ENCODE results near the gene MEPCE.

MEPCE gene

GRCh38 chr7:100469227-100470044, 39.8 kb downstream of the MEPCE start:
- peak; percentile 91 for TF ChIP-seq CTCF (IDR thresholded peaks at IDR 0.05; ENCODE audit: low read depth, low read length, missing control alignments)

GRCh38 chr7:100471021-100471420, 41.4 kb downstream of the MEPCE start:
- DNase-seq (ENCODE audit: low read depth) = no peak
- no peak overlapping the region for H3K4me3 ChIP-seq (ENCODE audit: low read depth, low read length)
- in situ Hi-C loops (cut with HindIII; ENCODE audit: low sequenced_read_pairs) = no loop called here
- no peak for TF ChIP-seq CTCF (IDR thresholded peaks at IDR 0.05; ENCODE audit: low read depth, low read length, missing control alignments)

More at GRCh38 chr7:100469227-100470044, 39.8 kb downstream of the MEPCE start:
- no peak overlapping the region for H3K4me3 ChIP-seq (ENCODE audit: low read depth, low read length)
- DNase-seq (ENCODE audit: low read depth) = peak; percentile 42
- in situ Hi-C loops (cut with HindIII; ENCODE audit: low sequenced_read_pairs) = no loop called here

GRCh38 chr7:100472121-100472851, 42.7 kb downstream of the MEPCE start:
- no peak overlapping the region for H3K4me3 ChIP-seq (ENCODE audit: low read depth, low read length)
- no peak for DNase-seq (ENCODE audit: low read depth)
- in situ Hi-C loops (cut with HindIII; ENCODE audit: low sequenced_read_pairs) = no loop called here
- no peak for TF ChIP-seq CTCF (IDR thresholded peaks at IDR 0.05; ENCODE audit: low read depth, low read length, missing control alignments)

- TF ChIP-seq CTCF (IDR thresholded peaks at IDR 0.05; ENCODE audit: low read depth, low read length, missing control alignments) = no peak
- H3K4me3 ChIP-seq (ENCODE audit: low read depth, low read length) = no peak overlapping the region
- in situ Hi-C loops (cut with HindIII; ENCODE audit: low sequenced_read_pairs) = no loop called here
- DNase-seq (ENCODE audit: low read depth) = no peak
These were observed 43.3 kb downstream of the MEPCE start for GRCh38 chr7:100472854-100473499.

GRCh38 chr7:100475549-100475948, 45.9 kb downstream of the MEPCE start:
- no peak for DNase-seq (ENCODE audit: low read depth)
- TF ChIP-seq CTCF (IDR thresholded peaks at IDR 0.05; ENCODE audit: low read depth, low read length, missing control alignments) = no peak
- in situ Hi-C loops (cut with HindIII; ENCODE audit: low sequenced_read_pairs) = no loop called here
- no peak overlapping the region for H3K4me3 ChIP-seq (ENCODE audit: low read depth, low read length)

- no peak for TF ChIP-seq CTCF (IDR thresholded peaks at IDR 0.05; ENCODE audit: low read depth, low read length, missing control alignments)
- in situ Hi-C loops (cut with HindIII; ENCODE audit: low sequenced_read_pairs) = no loop called here
- peak overlapping the region; percentile 91 for H3K4me3 ChIP-seq (ENCODE audit: low read depth, low read length)
- DNase-seq (ENCODE audit: low read depth) = no peak
These were observed 46.6 kb downstream of the MEPCE start for GRCh38 chr7:100476101-100476780.
